ENCODE results near the gene FANCD2OS.
"Not testable (repeated sequence)": the region's sequence is repeated elsewhere in the genome, so short reads cannot be mapped to it uniquely, and the experiment has no call there.

The FANCD2OS gene

DNA sequence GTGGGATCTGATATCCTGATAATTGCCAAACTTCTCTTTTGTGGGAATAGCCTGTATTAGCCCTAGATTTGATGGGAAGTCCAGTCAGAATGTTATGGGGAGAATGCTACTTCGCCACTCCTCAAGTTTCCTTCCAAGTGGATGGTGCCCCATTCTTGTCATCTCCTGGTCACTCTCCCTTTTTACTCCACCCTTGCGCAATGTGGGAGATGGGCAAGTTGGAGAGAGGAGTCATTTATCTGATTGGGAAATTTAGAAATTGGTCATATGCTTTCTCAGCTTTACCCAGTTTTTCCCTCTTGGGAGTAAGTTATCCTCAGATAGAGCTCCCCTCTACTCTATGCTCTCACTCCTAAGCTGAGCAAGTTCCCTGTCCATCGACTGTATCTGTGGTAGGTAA is 14.4 kb downstream of the FANCD2OS start:
- no peak for DNase-seq (ENCODE audit: low read depth in 2 of 2)

DNA sequence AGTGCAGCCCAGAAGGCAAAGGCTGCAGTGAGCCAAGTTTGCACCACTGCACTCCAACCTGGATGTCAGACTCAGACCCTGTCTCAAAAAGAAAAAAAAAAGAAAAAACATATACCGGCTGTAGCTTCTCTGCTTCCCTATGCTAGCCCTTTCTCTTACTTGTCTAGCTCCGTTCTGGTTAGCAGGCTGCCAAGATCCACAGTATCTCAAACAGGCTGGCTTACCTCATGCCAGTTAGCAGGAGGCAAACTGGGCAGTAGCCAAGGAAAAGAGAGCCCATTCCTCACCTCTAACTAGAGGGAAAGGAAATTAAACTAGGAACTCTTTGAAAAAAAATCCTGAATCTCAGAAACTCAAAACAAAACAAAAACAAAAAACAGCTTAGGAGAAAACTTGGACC is 16.7 kb downstream of the FANCD2OS start:
- DNase-seq (ENCODE audit: low read depth in 2 of 2): not testable (repeated sequence)

DNA sequence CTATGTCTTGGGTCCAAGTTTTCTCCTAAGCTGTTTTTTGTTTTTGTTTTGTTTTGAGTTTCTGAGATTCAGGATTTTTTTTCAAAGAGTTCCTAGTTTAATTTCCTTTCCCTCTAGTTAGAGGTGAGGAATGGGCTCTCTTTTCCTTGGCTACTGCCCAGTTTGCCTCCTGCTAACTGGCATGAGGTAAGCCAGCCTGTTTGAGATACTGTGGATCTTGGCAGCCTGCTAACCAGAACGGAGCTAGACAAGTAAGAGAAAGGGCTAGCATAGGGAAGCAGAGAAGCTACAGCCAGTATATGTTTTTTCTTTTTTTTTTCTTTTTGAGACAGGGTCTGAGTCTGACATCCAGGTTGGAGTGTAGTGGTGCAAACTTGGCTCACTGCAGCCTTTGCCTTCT is 17.3 kb downstream of the FANCD2OS start:
- DNase-seq (ENCODE audit: low read depth in 2 of 2): not testable (repeated sequence)

DNA sequence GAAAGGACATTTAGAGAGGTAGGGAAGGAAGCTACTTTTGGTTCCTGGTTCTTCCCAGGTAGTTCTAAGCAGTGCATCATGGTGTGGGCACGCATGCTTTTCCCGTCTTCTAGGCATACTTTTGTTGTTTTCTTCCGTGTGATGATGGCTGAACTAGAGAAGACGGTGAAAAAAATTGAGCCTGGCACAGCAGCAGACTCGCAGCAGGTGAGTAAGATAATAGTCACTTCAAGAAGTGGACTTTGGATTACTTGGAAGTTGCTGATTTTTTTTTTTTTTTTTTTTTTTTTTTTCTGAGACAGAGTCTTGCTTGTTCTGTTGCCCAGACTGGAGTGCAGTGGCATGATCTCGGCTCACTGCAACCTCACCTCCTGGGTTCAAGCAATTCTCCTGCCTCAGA is 17.9 kb downstream of the FANCD2OS start:
- no peak for DNase-seq (ENCODE audit: low read depth in 2 of 2)

GRCh38 chr3:10088256-10088655 is 19.8 kb downstream of the FANCD2OS start:
- DNase-seq (ENCODE audit: low read depth in 2 of 2): no peak

DNA sequence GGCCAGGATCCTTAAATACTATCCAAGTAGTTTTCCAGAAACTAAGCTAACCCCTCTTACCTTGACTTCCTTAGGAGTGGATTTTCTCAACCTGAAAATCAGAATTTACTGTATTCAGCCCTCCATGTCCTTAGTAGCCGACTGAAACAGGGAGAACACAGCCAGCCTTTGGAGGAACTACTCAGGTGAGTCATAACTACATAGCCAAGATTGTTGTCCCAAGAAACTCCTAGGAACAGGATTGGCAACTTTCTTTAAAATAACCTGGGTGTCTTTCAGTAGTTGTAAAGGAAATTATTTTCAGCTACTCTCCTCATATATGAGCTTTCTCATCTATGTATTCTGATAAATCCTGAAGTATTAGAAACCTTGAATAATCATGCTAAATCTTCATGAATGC is 22.3 kb downstream of the FANCD2OS start:
- no peak for DNase-seq (ENCODE audit: low read depth in 2 of 2)

DNA sequence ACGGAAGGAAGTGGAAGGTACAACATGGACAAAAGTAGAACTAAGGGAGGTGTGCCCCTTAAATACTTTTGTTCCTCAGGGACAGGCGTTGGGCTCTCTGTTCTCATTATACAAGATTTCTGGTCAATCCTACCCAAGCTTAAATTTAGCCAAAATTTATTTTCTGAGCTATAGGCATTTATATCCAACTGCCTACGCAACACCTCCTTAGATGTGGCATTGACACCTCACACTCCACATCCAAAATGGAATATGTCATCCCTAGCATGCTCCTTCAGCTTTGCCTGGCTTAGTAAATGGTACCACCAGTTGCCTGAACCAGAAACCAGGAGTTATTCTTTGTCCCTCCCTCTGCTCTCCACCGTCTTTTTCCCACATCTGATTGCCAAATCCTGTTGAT is 26.2 kb downstream of the FANCD2OS start:
- no peak for DNase-seq (ENCODE audit: low read depth in 2 of 2)

DNA sequence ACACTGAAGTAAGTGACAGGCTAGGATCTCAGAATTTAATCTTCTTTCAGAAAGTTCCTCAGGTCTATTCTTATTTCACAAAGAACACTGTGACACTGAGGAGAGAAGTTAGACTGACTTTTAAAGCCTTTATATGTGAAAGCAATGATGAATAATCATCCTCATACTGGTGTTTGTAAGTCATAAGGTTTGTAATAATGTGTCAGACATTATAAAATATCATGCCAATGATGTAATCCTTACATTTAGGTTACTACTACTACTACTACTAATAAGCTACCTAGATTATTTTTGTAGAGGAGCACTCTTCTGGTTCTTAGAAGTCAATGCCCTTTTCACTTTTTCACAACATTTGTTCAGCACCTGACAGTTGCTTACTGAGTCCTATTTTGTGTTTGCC is 33.4 kb downstream of the FANCD2OS start:
- no peak for DNase-seq (ENCODE audit: low read depth in 2 of 2)

- DNase-seq (ENCODE audit: low read depth in 2 of 2): not testable (repeated sequence)
Measured at GRCh38 chr3:10070077-10070476, 38.0 kb downstream of the FANCD2OS start.

DNA sequence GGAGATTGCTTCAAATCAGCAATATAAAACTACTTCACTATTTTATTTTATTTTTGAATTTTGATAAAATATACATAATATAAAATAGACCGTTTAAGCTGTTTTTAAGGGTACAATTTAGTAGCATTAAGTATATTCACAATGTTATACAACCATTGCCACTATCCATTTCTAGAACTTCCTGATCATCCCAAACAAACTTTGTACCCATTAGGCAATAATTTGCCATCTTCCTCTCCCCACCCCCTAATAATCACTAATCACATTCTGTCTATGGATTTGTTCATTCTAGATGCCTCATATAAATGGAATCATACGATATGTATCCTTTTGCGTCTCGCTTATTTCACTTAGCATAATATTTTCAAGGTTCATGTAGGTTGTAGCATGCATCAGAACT is 53.0 kb downstream of the FANCD2OS start:
- no peak for DNase-seq (ENCODE audit: low read depth in 2 of 2)

Data from stimulated activated CD8-positive, alpha-beta memory T cell treated with anti-CD3 and anti-CD28 coated beads, Interleukin-7, amount 100 ng/mL, for 4 hours (primary cell).